GM23338 (cell line): ENCODE measurements around the gene B4GALT2.

Experiments
- CREB1 ChIP-seq: fragments of 250-450 bp; sonication (Bioruptor Pico); IDR thresholded peaks from 2 replicates; pipeline ENCODE4 v1.5.0; 2020; ENCODE audit warnings: low read depth, mild to moderate bottlenecking, moderate library complexity
- CTCF ChIP-seq, 2 experiments: fragments of 200-600 bp in 1 of 2; sonication (generic) in 1 of 2; conservative IDR thresholded peaks; 2 replicates each; pipeline versions ENCODE4 v1.5.1 to v1.6.1; 2016 to 2017; ENCODE audit warnings: antibody characterized with exemption in 2 of 2, low read depth in 2 of 2, mild to moderate bottlenecking in 2 of 2, moderate library complexity in 1 of 2
- ETS1 ChIP-seq: IDR thresholded peaks from 2 replicates; pipeline ENCODE4 v1.6.1; 2016; ENCODE audit warnings: antibody characterized with exemption
- EZH2 ChIP-seq: fragments of 200-600 bp; sonication (generic); IDR thresholded peaks from one replicate; pipeline ENCODE4 v1.8.0; 2017; ENCODE audit warnings: antibody characterized with exemption, mild to moderate bottlenecking, low read depth; ENCODE audit not compliant: unreplicated experiment
- EZH2phosphoT487 ChIP-seq: fragments of 200-600 bp; sonication (generic); IDR thresholded peaks from one replicate; pipeline ENCODE4 v1.8.1; 2018; ENCODE audit warnings: antibody characterized with exemption; ENCODE audit not compliant: unreplicated experiment
- POLR2AphosphoS5 ChIP-seq: IDR thresholded peaks from 2 replicates; pipeline ENCODE4 v1.6.1; 2016; ENCODE audit warnings: antibody characterized with exemption, low read depth
- REST ChIP-seq: IDR thresholded peaks from one replicate; pipeline ENCODE4 v1.6.1; 2018; ENCODE audit warnings: antibody characterized with exemption; ENCODE audit not compliant: unreplicated experiment

GRCh38 chr1:43960798-43961197 lies 18.2 kb upstream of the B4GALT2 start:
- no peak for TF ChIP-seq CTCF (conservative IDR thresholded peaks at IDR 0.05; ENCODE audit: low read depth in 2 of 2)
- TF ChIP-seq REST = no peak
- TF ChIP-seq EZH2phosphoT487 = no peak
- no peak for TF ChIP-seq POLR2AphosphoS5
- no peak for TF ChIP-seq EZH2
- no peak for TF ChIP-seq CREB1 (CRISPR knock-in tag)
- no peak for TF ChIP-seq ETS1
